NB4 (cell line): ENCODE measurements around the gene CNTNAP3.
"Not testable (repeated sequence)": the region's sequence is repeated elsewhere in the genome, so short reads cannot be mapped to it uniquely, and the experiment has no call there.

Experiments
- MYC ChIP-seq: IDR thresholded peaks from 2 replicates; pipeline ENCODE4 v1.6.1; 2011; ENCODE audit warnings: low read depth, low read length
- POLR2A ChIP-seq: IDR thresholded peaks from 2 replicates; pipeline ENCODE4 v1.6.1; 2011; ENCODE audit warnings: mild to moderate bottlenecking; ENCODE audit not compliant: insufficient read length; ENCODE audit errors: extremely low read depth
- TF ChIP-seq, protein P1 (sequence below): IDR thresholded peaks from one replicate; pipeline ENCODE4 v1.5.1; 2012; ENCODE audit warnings: low read depth, low read length
- TF ChIP-seq, protein P2 (sequence below): IDR thresholded peaks from 2 replicates; pipeline ENCODE4 v1.6.1; 2011; ENCODE audit warnings: low read depth, low read length

DNA sequence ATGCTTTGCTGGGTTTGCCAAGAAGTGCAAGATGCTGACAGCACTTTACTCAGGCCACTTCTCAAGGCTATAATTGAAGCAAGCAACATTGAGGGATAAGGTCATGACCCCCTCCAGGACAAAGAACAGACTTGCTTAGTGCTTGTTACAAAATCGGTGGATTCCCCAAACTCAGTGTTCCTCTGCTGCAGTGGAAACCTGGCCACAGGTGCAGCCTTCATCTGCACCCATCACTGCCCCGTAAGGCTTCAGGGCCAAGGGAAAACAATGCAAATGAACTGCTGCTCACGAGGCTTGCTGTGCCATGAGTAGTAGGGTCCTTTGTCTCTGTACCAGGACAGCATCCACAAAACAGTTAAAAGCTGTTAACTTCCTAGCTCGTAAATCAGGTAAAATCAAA, 205.4 kb downstream of the CNTNAP3 start:
- TF ChIP-seq, protein P1, sequence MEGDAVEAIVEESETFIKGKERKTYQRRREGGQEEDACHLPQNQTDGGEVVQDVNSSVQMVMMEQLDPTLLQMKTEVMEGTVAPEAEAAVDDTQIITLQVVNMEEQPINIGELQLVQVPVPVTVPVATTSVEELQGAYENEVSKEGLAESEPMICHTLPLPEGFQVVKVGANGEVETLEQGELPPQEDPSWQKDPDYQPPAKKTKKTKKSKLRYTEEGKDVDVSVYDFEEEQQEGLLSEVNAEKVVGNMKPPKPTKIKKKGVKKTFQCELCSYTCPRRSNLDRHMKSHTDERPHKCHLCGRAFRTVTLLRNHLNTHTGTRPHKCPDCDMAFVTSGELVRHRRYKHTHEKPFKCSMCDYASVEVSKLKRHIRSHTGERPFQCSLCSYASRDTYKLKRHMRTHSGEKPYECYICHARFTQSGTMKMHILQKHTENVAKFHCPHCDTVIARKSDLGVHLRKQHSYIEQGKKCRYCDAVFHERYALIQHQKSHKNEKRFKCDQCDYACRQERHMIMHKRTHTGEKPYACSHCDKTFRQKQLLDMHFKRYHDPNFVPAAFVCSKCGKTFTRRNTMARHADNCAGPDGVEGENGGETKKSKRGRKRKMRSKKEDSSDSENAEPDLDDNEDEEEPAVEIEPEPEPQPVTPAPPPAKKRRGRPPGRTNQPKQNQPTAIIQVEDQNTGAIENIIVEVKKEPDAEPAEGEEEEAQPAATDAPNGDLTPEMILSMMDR: not testable (repeated sequence)
- TF ChIP-seq POLR2A, MYC: not testable (repeated sequence)
- TF ChIP-seq, protein P2, sequence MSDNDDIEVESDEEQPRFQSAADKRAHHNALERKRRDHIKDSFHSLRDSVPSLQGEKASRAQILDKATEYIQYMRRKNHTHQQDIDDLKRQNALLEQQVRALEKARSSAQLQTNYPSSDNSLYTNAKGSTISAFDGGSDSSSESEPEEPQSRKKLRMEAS: not testable (repeated sequence)
